SU-DHL-6 (cell line): ENCODE data around the gene SLCO2B1.
"Not testable (repeated sequence)": the region's sequence is repeated elsewhere in the genome, so short reads cannot be mapped to it uniquely, and the experiment has no call there.

Experiments used
- H2AFZ ChIP-seq: fragments of 200-600 bp; sonication (generic); 2 replicates; pipeline ENCODE4 v1.6.1; 2014; ENCODE audit warnings: low read depth, mild to moderate bottlenecking, moderate library complexity, mixed read lengths, antibody characterized with exemption, low read length; ENCODE audit not compliant: severe bottlenecking
- H3F3A ChIP-seq: fragments of 200-600 bp; shearing (Covaris generic); 2 replicates; pipeline ENCODE4 v1.6.0; 2016; ENCODE audit warnings: antibody characterized with exemption, mild to moderate bottlenecking; ENCODE audit not compliant: insufficient read depth
- H3K27ac ChIP-seq: fragments of 200-600 bp; sonication (generic); 2 replicates; pipeline ENCODE4 v1.5.1; 2016; ENCODE audit warnings: low read depth, mild to moderate bottlenecking, low read length, moderate library complexity, mixed read lengths
- H3K27me3 ChIP-seq: fragments of 200-600 bp; sonication (generic), shearing (Covaris generic); 2 replicates; pipeline ENCODE4 v1.6.0; 2014; ENCODE audit warnings: mild to moderate bottlenecking, low read length
- H3K36me3 ChIP-seq: fragments of 200-600 bp; sonication (generic); 2 replicates; pipeline ENCODE4 v1.6.1; 2014; ENCODE audit warnings: mild to moderate bottlenecking, low read length, mixed read lengths
- H3K4me2 ChIP-seq: fragments of 300-600, 200-600 bp; shearing (Covaris generic), sonication (generic); 2 replicates; pipeline ENCODE4 v1.6.0; 2014; ENCODE audit warnings: low read length, low read depth, mild to moderate bottlenecking; ENCODE audit not compliant: poor library complexity, severe bottlenecking
- H3K4me3 ChIP-seq: fragments of 200-600 bp; sonication (generic); 2 replicates; pipeline ENCODE4 v1.5.1; 2014; ENCODE audit warnings: antibody characterized with exemption, low read length, mild to moderate bottlenecking, mixed read lengths; ENCODE audit not compliant: insufficient read depth, poor library complexity, severe bottlenecking
- H3K79me2 ChIP-seq: fragments of 200-600 bp; sonication (generic); 2 replicates; pipeline ENCODE4 v1.6.1; 2014; ENCODE audit warnings: mild to moderate bottlenecking, low read length, moderate library complexity; ENCODE audit not compliant: insufficient read depth
- H3K9ac ChIP-seq: fragments of 200-600 bp; sonication (generic); 2 replicates; pipeline ENCODE4 v1.7.0; 2014; ENCODE audit warnings: mild to moderate bottlenecking, low read length
- H3K9me2 ChIP-seq: fragments of 200-600 bp; sonication (generic); replicated peaks from 2 replicates; pipeline ENCODE4 v1.6.1; 2014; ENCODE audit warnings: low read length; ENCODE audit not compliant: insufficient read depth
- H3K9me3 ChIP-seq: fragments of 200-600 bp; sonication (generic); 2 replicates; pipeline ENCODE4 v1.6.1; 2014; ENCODE audit warnings: low read length, mixed read lengths; ENCODE audit not compliant: insufficient read depth
- H4K20me1 ChIP-seq: fragments of 200-600 bp; sonication (generic); 2 replicates; pipeline ENCODE4 v1.6.1; 2014; ENCODE audit warnings: low read depth, mild to moderate bottlenecking, antibody characterized with exemption, low read length, moderate library complexity, mixed read lengths
- EZH2phosphoT487 ChIP-seq: fragments of 200-600 bp; sonication (generic), shearing (Covaris generic); conservative IDR thresholded peaks from 2 replicates; pipeline ENCODE4 v1.6.1; 2018; ENCODE audit warnings: mild to moderate bottlenecking, antibody characterized with exemption, low read length, moderate library complexity, mixed read lengths
- TF ChIP-seq, protein P1 (sequence below): fragments of 200-600 bp; sonication (generic); IDR thresholded peaks from one replicate; pipeline ENCODE4 v1.5.1; 2017; ENCODE audit warnings: antibody characterized with exemption, mild to moderate bottlenecking, low read length, moderate library complexity; ENCODE audit not compliant: insufficient read depth, poor library complexity, severe bottlenecking

SLCO2B1 gene

DNA sequence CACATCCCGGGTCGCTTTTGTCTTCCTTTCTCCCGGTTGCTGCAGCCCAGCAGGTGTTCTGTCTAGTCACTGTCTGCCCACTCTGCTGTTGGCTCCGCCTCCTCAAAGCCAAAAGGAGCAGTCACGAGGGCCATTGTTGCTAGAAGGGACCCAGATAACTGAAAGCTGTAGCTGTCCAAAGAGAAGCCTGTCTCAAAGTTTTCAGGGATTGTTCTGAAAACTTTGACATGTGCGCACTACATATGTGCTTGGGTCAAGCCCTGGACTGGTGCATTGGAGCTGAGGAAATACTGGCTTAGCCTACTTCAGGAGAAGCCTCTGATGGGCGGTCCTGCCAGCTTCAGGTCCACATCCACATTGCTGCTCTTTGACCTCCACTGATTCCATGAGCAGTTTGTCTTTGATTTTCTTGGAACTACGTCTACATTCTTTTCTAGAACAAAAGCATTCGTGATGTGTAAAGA lies 45.4 kb upstream of the SLCO2B1 start:
- Histone ChIP-seq H3K36me3 (no peaks in the 10 kb centered on the region), H3K79me2 (no peaks in the 10 kb centered on the region), H2AFZ (no peak overlapping the region), H3K27me3 (no peaks in the 10 kb centered on the region), H3K4me2 (no peak overlapping the region), H3K4me3 (no peak overlapping the region), H3F3A (no peaks in the 10 kb centered on the region), H3K27ac (no peak overlapping the region), H3K9ac (no peak overlapping the region), H3K9me2 (no peaks in the 10 kb centered on the region), H3K9me3 (peaks cover 5% of the 10 kb centered on the region; the same call in 1 of the 2 replicates), H4K20me1 (no peaks in the 10 kb centered on the region)
- TF ChIP-seq EZH2phosphoT487, result no peak
- TF ChIP-seq, protein P1, sequence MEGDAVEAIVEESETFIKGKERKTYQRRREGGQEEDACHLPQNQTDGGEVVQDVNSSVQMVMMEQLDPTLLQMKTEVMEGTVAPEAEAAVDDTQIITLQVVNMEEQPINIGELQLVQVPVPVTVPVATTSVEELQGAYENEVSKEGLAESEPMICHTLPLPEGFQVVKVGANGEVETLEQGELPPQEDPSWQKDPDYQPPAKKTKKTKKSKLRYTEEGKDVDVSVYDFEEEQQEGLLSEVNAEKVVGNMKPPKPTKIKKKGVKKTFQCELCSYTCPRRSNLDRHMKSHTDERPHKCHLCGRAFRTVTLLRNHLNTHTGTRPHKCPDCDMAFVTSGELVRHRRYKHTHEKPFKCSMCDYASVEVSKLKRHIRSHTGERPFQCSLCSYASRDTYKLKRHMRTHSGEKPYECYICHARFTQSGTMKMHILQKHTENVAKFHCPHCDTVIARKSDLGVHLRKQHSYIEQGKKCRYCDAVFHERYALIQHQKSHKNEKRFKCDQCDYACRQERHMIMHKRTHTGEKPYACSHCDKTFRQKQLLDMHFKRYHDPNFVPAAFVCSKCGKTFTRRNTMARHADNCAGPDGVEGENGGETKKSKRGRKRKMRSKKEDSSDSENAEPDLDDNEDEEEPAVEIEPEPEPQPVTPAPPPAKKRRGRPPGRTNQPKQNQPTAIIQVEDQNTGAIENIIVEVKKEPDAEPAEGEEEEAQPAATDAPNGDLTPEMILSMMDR, result no peak

DNA sequence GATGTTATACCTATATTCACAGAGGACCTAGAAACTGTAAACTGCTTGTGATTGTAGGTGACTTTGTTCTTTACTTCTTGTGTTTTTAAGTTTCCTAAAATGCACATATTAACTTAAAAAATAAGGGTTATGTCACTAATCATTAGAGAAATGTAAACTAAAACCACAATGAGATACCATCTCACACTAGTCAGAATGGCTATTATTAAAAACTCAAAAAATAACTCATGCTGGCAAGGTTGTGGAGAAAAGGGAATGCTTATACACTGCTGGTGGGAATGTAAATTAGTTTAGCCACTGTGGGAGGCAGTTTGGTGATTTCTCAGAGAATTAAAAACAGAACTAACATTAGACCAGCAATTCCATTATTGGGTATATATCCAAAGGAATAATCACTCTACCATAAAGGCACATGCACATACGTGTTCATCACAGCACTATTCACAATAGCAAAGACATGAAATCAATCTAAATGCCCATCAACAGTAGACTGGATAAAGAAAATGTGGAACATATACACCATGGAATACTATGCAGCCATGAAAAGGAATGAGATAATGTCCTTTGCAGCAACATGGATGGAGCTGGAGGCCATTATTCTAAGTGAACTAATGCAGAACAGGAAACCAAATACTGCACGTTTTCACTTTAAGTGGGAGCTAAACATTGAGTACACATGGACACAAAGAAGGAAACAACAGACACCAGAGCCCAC lies 44.8 kb upstream of the SLCO2B1 start:
- not testable (repeated sequence) for H3K4me3 ChIP-seq, H3K36me3 ChIP-seq, H3K79me2 ChIP-seq, H4K20me1 ChIP-seq, H3F3A ChIP-seq, H3K27ac ChIP-seq, H3K9me2 ChIP-seq, H3K27me3 ChIP-seq, H3K9ac ChIP-seq, H2AFZ ChIP-seq, H3K4me2 ChIP-seq
- H3K9me3 ChIP-seq, result peaks cover 10% of the 10 kb centered on the region; the same call in 1 of the 2 replicates

DNA sequence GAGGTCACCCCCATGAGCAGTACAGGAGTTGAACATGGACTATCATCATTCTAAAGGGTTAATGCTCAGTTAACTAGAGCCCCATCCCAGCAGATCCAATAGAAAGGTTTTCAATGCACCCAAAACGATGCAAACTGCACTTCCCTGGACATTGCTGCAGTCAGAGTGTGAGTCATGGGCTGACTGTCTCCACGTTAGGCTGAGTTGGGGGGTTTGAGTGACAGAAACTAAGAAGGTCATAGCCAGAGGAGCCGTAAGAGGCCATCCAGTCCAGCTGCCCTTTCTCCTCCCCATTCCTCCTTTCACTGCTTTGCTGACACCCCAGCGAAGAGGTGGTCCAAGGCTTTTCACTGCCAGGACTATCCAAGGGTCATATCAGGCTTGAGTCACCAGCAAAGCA lies 43.7 kb upstream of the SLCO2B1 start:
- no peak overlapping the region for H2AFZ ChIP-seq

More for the DNA sequence above, 43.7 kb upstream of the SLCO2B1 start:
- Histone ChIP-seq H3K9me3 (peaks cover 10% of the 10 kb centered on the region; the same call in 1 of the 2 replicates), H3K9me2 (no peaks in the 10 kb centered on the region), H3K9ac (no peak overlapping the region), H3K4me2 (no peak overlapping the region), H3K79me2 (no peaks in the 10 kb centered on the region), H4K20me1 (no peaks in the 10 kb centered on the region), H3K36me3 (no peaks in the 10 kb centered on the region; the same call in 1 of the 2 replicates), H3K27me3 (0 out of 2 replicates have a peak, but pooled peaks cover 3% of the 10 kb centered on the region), H3K27ac (no peak overlapping the region), H3K4me3 (no peak overlapping the region), H3F3A (no peaks in the 10 kb centered on the region)
- no peak for TF ChIP-seq EZH2phosphoT487
- TF ChIP-seq, protein P1, result no peak
